Trophoblast cell (in vitro differentiated cells and primary cell): ENCODE results near the gene OR1D5.
A peak's percentile ranks its signal among the peaks of the same experiment; 100 is the strongest.

Source experiments
- DNase-seq, 2 donors: peaks; one replicate each; pipeline ENCODE4 v3.0.0-alpha.2; 2016
- H2AFZ ChIP-seq: 2 replicates; pipeline ENCODE4 v1.6.1; 2013; ENCODE audit warnings: low read length, moderate library complexity, mild to moderate bottlenecking; ENCODE audit not compliant: insufficient read depth, poor library complexity
- H2AK5ac ChIP-seq: 2 replicates; pipeline ENCODE4 v1.6.1; 2013; ENCODE audit warnings: mild to moderate bottlenecking, low read length
- H2BK120ac ChIP-seq: 2 replicates; pipeline ENCODE4 v1.6.1; 2013; ENCODE audit warnings: low read length, mild to moderate bottlenecking, moderate library complexity; ENCODE audit not compliant: insufficient read depth, poor library complexity
- H2BK12ac ChIP-seq: 2 replicates; pipeline ENCODE4 v1.6.1; 2013; ENCODE audit warnings: mild to moderate bottlenecking, low read length, moderate library complexity
- H2BK5ac ChIP-seq: 2 replicates; pipeline ENCODE4 v1.6.1; 2013; ENCODE audit warnings: low read length, low read depth, moderate library complexity, mild to moderate bottlenecking; ENCODE audit not compliant: poor library complexity
- H3K14ac ChIP-seq: 2 replicates; pipeline ENCODE4 v1.6.1; 2013; ENCODE audit warnings: mild to moderate bottlenecking, low read length
- H3K18ac ChIP-seq: 2 replicates; pipeline ENCODE4 v1.6.1; 2013; ENCODE audit warnings: mild to moderate bottlenecking, low read length
- H3K23ac ChIP-seq: 2 replicates; pipeline ENCODE4 v1.6.1; 2013; ENCODE audit warnings: low read length
- H3K27ac ChIP-seq: 2 replicates; pipeline ENCODE4 v1.5.1; 2013; ENCODE audit warnings: low read depth, mild to moderate bottlenecking, inconsistent platforms, low read length, moderate library complexity
- H3K27me3 ChIP-seq: 2 replicates; pipeline ENCODE4 v1.6.1; 2013; ENCODE audit warnings: inconsistent platforms, mild to moderate bottlenecking, low read length, moderate library complexity; ENCODE audit not compliant: insufficient read depth
- H3K36me3 ChIP-seq, 2 experiments: 1 replicate in 1 of 2; 2 replicates in 1 of 2; pipeline ENCODE4 v1.6.1; 2013; ENCODE audit warnings: low read length in 2 of 2, mild to moderate bottlenecking in 2 of 2, moderate library complexity in 1 of 2; ENCODE audit not compliant: insufficient read depth in 2 of 2, control insufficient read depth in 1 of 2
- H3K4ac ChIP-seq: 2 replicates; pipeline ENCODE4 v1.6.1; 2013; ENCODE audit warnings: low read depth, mild to moderate bottlenecking, low read length, moderate library complexity
- H3K4me1 ChIP-seq, 2 experiments: 1 replicate in 1 of 2; 2 replicates in 1 of 2; pipeline ENCODE4 v1.6.1; 2013; ENCODE audit warnings: low read length in 2 of 2, mild to moderate bottlenecking in 2 of 2, moderate library complexity in 1 of 2; ENCODE audit not compliant: insufficient read depth in 2 of 2, control insufficient read depth in 1 of 2
- H3K4me2 ChIP-seq: 2 replicates; pipeline ENCODE4 v1.6.1; 2013; ENCODE audit warnings: inconsistent platforms, mild to moderate bottlenecking, low read length, moderate library complexity
- H3K4me3 ChIP-seq: 2 replicates; pipeline ENCODE4 v1.5.1; 2013; ENCODE audit warnings: mild to moderate bottlenecking, low read depth, low read length, inconsistent platforms
- H3K79me1 ChIP-seq: one replicate; pipeline ENCODE4 v1.6.1; 2013; ENCODE audit warnings: low read length
- H3K79me2 ChIP-seq: 2 replicates; pipeline ENCODE4 v1.6.1; 2013; ENCODE audit warnings: low read length, mild to moderate bottlenecking; ENCODE audit not compliant: control insufficient read depth, insufficient read depth, poor library complexity
- H3K9ac ChIP-seq: 2 replicates; pipeline ENCODE4 v1.6.1; 2013; ENCODE audit warnings: mild to moderate bottlenecking, low read length
- H3K9me3 ChIP-seq: 2 replicates; pipeline ENCODE4 v1.6.1; 2013; ENCODE audit warnings: low read depth, mild to moderate bottlenecking, control low read depth, inconsistent platforms, low read length; ENCODE audit not compliant: insufficient read depth
- H4K12ac ChIP-seq: 2 replicates; pipeline ENCODE4 v1.6.1; 2013; ENCODE audit warnings: low read depth, mild to moderate bottlenecking, low read length, moderate library complexity
- H4K8ac ChIP-seq: 2 replicates; pipeline ENCODE4 v1.6.1; 2013; ENCODE audit warnings: low read depth, mild to moderate bottlenecking, low read length, moderate library complexity
- H4K91ac ChIP-seq: one replicate; pipeline ENCODE4 v1.6.1; 2013; ENCODE audit warnings: low read depth, mild to moderate bottlenecking, low read length, moderate library complexity
- WGBS: extraction: QIAGEN DNeasy Blood & Tissue Kit; methylation state at CpG from one replicate; pipeline ENCODE4 v1.1.7; 2013; ENCODE audit warnings: missing lambda C conversion rate; ENCODE audit not compliant: insufficient read length, insufficient coverage; ENCODE audit errors: extremely low coverage; 5-methylcytosine and 5-hydroxymethylcytosine counted together

OR1D5 gene

GRCh38 chr17:3017936-3018335, 45.5 kb downstream of the OR1D5 start:
- no peaks in the 10 kb centered on the region for H3K27me3 ChIP-seq
- H2BK5ac ChIP-seq = no peak overlapping the region
- H3K4me2 ChIP-seq = no peak overlapping the region
- H2AFZ ChIP-seq = no peak overlapping the region
- no peaks in the 10 kb centered on the region for H3K79me2 ChIP-seq
- H3K27ac ChIP-seq = no peak overlapping the region
- H2BK12ac ChIP-seq = no peak overlapping the region
- no peak overlapping the region for H3K14ac ChIP-seq
- no peak overlapping the region for H4K8ac ChIP-seq
- H3K23ac ChIP-seq = no peak overlapping the region
- no CpG with 5 or more reads among the region's 15 CpGs for WGBS
- H3K4ac ChIP-seq = no peak overlapping the region
- peaks cover 8 to 11% of the 10 kb centered on the region in 2 experiments for H3K36me3 ChIP-seq
- H3K4me1 ChIP-seq = peaks cover 4 to 6% of the 10 kb centered on the region in 2 experiments
- H3K79me1 ChIP-seq = no peaks in the 10 kb centered on the region
- no peak overlapping the region for H3K9ac ChIP-seq
- DNase-seq = no peak
- H4K12ac ChIP-seq = no peak overlapping the region
- no peak overlapping the region for H2BK120ac ChIP-seq
- no peak overlapping the region for H3K4me3 ChIP-seq
- peaks cover 2% of the 10 kb centered on the region for H3K9me3 ChIP-seq
- H2AK5ac ChIP-seq = no peak overlapping the region
- no peak overlapping the region for H3K18ac ChIP-seq
- H4K91ac ChIP-seq = no peak overlapping the region

GRCh38 chr17:3015890-3016289, 47.5 kb downstream of the OR1D5 start:
- H4K91ac ChIP-seq = no peak overlapping the region
- H4K8ac ChIP-seq = no peak overlapping the region
- peaks cover 2% of the 10 kb centered on the region for H3K9me3 ChIP-seq
- H2BK5ac ChIP-seq = no peak overlapping the region
- H3K4me1 ChIP-seq = peaks cover 4 to 6% of the 10 kb centered on the region in 2 experiments
- H3K79me1 ChIP-seq = no peaks in the 10 kb centered on the region
- no peak overlapping the region for H3K27ac ChIP-seq
- H3K4me2 ChIP-seq = no peak overlapping the region
- H3K4ac ChIP-seq = no peak overlapping the region
- H3K79me2 ChIP-seq = no peaks in the 10 kb centered on the region
- no peak overlapping the region for H2BK120ac ChIP-seq
- no peak overlapping the region for H3K23ac ChIP-seq
- no peaks in the 10 kb centered on the region for H3K27me3 ChIP-seq
- no peak overlapping the region for H3K18ac ChIP-seq
- peaks cover 10 to 11% of the 10 kb centered on the region in 2 experiments for H3K36me3 ChIP-seq
- no peak overlapping the region for H2AFZ ChIP-seq
- H3K4me3 ChIP-seq = no peak overlapping the region
- no peak overlapping the region for H2BK12ac ChIP-seq
- no peak overlapping the region for H3K9ac ChIP-seq
- H4K12ac ChIP-seq = no peak overlapping the region
- DNase-seq = no peak
- H2AK5ac ChIP-seq = no peak overlapping the region
- WGBS = no CpG with 5 or more reads among the region's 7 CpGs
- no peak overlapping the region for H3K14ac ChIP-seq

GRCh38 chr17:3012926-3013581, 50.4 kb downstream of the OR1D5 start:
- no peak overlapping the region for H3K4me3 ChIP-seq
- no peak overlapping the region for H4K91ac ChIP-seq
- no peak overlapping the region for H3K14ac ChIP-seq
- H3K27ac ChIP-seq = no peak overlapping the region
- no peaks in the 10 kb centered on the region for H3K27me3 ChIP-seq
- H4K8ac ChIP-seq = no peak overlapping the region
- H3K23ac ChIP-seq = no peak overlapping the region
- WGBS = no CpG with 5 or more reads among the region's 21 CpGs
- H3K79me2 ChIP-seq = no peaks in the 10 kb centered on the region
- H3K4me1 ChIP-seq = peaks cover 4 to 6% of the 10 kb centered on the region in 2 experiments
- no peak overlapping the region for H3K9ac ChIP-seq
- no peaks in the 10 kb centered on the region for H3K9me3 ChIP-seq
- no peak overlapping the region for H2BK12ac ChIP-seq
- H3K36me3 ChIP-seq = peaks cover 6 to 16% of the 10 kb centered on the region in 2 experiments
- H2AFZ ChIP-seq = no peak overlapping the region
- no peak overlapping the region for H3K4me2 ChIP-seq
- H2BK5ac ChIP-seq = no peak overlapping the region
- no peak overlapping the region for H4K12ac ChIP-seq
- H3K4ac ChIP-seq = no peak overlapping the region
- H3K79me1 ChIP-seq = no peaks in the 10 kb centered on the region
- no peak overlapping the region for H3K18ac ChIP-seq
- no peak overlapping the region for H2BK120ac ChIP-seq
- no peak overlapping the region for H2AK5ac ChIP-seq
- peak; percentile 64 to 81 for DNase-seq
